ENCODE data around the gene ANO8.

ANO8 gene

GRCh38 chr19:17328517-17329365, 5.9 kb downstream of the ANO8 start:
- no peak for DNase-seq

DNA sequence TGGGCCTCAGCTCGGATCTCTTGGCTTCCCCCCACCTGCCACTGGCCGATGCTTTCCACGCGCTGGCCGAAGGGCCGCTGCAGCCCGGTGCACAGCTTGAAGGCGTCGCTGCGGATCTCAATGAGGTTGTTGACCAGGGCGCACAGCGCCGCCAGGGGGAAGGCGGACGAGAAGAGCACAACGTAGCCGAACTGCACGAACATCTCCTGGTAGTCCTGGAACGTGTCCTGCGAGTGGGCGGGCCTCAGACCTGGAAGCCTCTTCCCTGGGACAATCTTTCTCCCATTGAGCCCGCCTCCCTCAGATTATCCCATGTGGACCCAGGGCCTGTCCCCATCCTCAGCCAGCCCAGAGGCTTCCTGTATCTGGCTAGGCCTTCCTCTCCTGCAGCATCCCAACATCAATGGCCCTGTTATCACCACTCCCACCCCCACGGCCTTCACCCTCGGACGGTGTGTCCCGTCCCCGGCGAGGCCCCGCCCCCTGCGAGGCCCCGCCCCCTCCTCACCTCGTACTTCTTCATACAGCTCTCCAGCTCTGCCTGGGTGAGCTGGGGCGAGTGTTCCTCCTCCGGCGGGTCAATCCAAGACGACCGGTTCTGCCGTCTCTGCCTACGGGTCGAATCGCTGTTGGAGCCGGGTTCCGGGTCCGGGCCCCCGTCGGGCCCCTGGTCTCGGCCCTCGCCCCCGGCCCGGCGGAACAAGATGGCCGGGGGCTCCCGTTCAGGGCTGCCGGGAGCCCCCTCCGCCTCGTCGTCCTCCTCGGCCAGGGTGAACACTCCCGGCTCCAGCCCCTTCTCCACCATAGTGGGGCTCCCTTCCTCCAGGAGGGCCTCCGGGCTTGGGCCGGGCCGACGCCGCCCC, 6.8 kb downstream of the ANO8 start:
- no peak for DNase-seq

DNA sequence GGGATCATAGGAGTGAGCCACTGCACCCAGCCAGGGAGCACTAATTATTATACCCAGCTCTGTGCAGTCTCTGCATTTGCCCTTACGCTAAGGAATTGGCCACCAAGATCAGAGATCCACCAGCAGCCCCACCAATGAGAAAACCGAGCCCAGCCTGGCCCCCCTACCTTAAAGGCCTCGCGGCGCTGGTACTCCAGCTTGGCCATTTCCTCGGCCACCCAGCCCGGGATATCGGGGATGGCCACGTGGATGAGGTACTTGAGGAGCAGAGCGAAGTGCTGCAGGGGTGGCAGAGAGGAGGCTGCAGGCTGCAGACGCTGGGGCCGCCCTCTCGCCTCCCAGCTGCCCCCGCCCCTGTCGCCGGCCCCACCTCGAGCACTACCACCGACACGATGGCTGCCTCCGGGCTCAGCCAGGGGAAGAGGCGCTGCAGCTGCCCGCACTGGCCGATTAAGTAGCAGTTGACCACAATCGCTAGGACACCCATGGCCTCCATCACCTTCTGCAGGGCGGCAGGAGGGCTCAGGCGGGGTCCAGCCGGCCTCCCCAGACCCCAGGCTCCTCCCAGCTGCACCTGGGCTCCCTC, 7.5 kb downstream of the ANO8 start:
- no peak for DNase-seq

GRCh38 chr19:17326595-17326966, 8.1 kb downstream of the ANO8 start:
- DNase-seq, result no peak

DNA sequence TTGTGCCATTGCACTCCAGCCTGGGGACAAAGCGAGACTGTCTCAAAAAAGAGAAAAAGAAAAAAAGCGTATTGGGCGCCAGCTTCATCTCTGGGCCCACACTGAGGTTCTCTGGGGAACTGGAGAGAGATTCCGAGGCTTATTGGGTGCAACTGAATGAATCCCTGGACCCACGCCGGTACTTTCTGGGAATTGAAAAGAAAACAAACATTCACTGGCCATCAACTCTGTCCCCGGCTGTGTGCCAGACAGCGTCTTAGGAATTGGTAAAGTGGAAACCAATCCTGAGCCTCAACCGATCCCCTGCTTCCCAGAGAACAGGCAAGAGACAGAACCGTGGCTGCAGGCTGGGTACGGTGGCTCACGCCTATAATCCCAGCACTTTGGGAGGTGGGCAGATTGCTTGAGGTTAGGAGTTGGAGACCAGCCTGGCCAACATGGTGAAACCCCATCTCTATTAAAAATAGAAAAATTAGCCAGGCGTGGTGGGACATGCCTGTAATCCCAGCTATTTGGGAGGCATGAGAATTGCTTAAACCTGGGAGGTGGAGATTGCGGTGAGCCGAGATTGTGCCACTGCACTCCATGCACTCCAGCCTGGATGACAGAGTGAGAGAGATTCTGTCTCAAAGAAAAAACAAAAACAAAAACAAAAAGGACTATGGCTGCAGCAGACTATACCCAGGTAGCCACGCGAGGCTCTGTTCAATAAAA, 8.6 kb downstream of the ANO8 start:
- no peak for DNase-seq

DNA sequence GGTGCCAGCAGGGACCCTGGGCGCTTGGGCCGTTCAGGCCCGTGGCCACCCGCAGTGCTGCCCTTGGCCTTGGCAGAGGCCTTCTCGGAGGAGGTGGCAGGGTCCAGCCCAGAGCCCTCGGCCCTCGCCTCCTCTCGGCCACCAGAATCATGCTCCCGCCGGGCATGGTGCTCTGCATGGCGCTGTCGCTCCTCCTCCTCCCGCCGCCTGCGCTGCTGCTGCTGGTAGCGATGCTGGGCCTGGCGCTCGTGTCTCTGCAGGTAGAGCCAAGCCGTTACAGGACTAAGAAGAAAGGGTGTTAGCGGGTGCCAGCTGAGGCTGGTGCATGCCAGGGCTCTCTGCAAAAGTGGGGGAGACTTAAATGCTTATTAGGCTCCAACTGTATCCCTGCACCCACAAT, 9.5 kb downstream of the ANO8 start:
- DNase-seq, result no peak

DNA sequence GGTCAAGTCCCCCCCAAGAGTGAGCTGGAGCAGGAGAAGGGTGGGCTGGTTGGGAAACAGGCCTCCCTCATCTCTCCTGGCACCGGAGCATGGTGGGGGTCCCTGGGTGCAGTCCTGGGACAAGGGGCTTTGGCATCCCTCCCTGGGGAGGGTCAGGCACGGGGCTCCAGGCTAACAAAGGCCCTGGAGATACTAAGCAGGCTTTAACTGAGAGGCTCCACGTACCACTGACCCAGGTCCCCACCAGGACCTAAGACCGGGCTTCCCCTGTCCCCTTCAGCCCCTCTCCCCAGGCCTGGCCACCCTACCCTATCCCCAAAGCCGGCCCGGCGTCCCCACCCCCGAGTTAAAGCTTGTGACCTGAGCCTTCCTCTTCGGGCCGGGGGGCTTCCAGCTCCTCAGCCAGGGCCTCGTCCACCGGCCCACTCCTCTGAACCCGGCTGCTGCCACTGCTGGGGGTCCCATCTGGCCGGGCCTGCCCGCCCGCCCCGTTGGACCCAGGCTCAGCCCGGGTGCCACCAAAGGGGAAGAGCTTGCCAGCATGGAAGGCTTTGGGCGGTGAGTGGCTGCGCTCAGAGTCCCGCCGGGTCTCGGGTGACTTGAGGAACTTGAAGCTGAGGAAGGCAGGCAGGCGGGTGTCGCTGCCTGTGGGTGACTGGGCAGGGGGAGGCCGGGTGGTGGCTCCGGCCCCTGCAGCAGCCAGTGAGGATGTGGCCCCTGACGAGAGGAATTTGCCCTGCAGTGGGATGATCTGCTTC, 10.1 kb downstream of the ANO8 start:
- DNase-seq, result no peak

DNA sequence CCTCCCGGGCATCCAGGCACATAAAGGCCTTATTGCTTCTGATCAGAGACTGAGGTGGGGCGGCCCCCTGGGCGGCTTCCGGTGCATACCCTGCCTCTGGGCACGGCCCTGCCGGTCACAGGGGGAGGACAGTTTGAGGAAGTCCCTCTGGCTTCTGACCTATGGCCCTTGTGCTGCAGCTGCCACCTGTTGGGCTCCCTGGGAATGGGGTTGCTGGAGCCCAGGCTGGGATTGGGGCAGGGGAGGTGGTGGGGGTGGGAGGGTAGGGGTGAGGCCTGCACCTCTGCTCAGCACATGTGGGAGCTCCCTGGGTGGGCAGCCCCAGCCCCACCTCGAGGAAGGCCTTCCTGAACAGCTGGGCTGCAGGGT, 10.7 kb downstream of the ANO8 start:
- DNase-seq, result no peak

DNA sequence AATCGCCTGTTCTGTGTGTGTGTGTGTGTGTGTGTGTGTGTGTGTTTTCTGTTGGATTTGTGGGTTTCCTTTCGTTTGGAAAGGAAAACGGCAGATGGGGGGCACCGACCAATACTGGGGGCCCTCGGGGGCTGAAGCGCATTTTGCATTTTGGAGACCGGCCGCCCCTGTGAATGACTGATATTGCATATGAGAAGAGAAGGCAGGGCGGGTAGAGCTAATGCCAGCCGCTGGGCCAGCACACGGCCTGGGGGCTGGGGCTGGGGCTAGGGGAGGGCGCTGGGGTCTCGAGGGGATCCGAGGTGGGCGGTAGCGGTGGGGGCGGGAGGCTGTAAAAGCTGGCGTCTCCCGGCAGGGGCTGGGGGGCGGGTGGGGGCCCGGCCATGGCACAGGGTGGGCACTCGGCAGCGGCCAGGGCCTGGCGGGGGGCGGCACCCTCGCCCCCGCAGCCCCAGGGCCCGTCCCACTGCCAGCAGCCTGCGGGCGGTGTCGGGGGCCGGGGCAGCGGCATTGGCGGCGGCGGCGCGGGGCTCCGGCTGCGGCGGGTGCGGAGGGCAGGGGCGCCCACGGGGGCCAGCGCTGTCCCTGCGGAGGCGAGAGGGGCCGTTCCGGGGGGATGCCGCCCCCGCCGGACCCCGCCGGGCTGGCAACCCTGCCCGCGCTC, 11.2 kb downstream of the ANO8 start:
- no peak for DNase-seq

- DNase-seq, result no peak
Measured at GRCh38 chr19:17322854-17323253, 11.8 kb downstream of the ANO8 start.

DNA sequence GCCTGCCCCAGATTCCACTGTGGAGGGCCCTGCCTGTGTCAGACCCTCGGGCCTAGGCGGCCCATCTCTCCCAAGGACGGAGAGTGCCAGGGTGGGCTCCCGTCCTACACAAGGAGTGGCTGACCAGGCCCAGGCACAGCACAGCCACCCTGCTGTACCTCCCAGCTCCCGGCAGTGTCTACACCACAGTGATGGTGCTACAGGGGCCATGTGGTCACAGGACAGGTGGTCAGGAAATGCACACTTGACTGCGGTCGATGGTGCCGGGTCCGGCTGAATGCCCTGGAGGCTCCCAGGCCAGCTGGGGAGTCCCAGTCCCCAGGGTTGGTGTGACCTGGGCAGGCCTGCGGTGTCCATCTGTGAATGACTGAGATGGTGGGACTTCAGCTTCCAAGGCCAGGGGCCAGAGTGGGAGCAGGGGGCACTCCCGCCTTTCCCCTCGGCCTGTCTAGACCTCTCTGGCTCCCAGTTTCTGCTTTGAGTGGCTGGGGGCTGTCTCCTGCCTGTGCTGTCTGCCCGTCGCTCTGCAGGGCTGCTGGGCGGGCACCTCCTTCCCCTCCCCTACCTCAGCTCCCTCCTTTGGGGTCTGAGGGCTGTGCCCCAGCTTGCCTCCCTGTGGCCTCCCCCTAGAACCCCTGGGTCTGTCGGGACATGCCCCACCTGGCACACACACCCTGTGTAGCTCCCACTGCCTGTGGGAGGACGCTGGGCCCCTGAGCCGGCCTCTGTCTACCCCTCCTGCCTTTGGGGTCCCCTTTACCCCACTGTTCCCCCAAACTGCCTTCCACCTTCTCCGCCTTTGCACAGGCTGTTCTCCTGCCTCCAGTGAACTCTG, 12.8 kb downstream of the ANO8 start:
- no peak for DNase-seq

DNA sequence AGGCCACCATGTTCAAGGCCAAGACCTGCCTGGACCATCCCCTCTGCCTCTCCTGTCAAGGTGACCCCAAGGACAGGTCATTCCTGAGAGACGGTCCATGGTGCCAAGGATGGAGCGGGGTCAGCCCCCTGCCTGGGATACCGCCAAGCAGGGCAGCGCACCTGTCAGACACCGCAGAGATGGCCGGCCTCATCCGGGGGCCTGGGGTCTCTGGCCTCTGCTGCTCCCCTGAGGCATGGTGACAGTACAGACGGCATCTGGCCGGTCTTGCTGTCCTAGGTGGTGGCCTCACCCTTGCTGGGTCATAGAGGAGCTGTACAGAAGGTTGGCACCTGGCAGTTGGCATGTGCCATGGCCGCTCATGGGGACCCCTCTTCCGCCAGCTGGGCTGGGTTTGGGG, 14.2 kb downstream of the ANO8 start:
- DNase-seq, result no peak

DNA sequence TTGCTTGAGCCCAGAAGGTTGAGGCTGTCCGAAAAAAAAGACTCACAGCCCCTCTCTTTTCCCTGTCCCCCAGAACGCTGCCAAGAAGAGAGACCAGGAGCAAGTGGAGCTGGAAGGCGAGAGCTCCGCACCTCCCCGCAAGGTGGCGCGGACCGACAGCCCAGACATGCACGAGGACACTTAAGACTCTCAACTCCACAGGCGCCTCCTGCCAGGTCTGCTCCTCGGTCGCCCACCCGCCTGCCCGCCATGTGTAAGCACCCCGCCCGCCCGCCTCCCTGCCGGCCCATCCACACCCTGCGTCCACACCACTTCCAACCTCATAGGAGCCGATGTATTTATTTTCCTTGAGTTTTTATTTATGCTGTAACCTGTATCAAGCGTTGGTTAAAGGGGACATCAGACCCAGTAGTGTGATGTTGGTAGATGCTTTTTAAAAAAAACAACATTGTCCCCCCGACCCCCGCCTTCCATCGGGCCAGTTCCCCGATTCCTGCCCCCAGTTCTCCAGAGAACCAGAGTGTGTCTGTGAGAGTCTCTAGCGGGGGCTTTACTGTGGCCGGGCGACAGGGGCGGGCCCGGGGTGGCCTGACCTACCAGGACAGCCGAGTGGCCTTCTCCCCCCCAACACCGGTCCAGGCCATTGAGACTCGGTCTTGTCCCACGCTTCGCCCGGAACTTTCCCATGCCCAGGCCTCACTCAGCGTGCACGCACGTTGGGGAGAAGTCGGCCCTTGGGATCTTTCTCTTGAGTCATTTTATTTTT, 15.0 kb downstream of the ANO8 start:
- DNase-seq, result no peak

GRCh38 chr19:17318966-17319365, 15.7 kb downstream of the ANO8 start:
- no peak for DNase-seq

DNA sequence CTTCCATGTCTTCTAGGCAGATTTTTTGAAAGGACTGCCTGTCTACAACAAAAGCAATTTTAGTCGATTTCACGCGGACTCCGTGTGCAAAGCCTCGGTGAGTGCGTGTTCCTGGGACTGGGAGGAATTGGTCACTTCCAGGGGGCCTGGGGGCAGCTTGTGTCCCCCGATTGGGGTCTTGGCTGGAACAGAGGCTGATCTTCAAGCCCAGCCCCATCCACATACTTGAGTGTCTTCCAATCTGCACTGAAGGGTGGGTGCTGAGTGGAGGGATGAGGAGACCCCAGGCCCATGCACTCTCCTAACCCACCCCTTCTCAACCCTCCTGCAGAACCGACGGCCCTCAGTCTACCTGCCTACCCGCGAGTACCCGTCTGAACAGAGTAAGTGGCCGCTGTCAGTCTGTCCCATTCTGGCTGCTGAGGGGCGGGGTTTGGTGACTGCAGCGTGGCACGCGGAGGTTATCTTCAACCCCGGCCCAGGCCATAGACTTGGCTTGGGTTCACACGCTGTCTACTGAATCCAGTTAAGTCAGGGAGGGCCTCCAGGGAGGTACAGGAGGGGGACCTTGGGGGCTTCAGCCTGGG, 20.6 kb downstream of the ANO8 start:
- DNase-seq, result no peak

- DNase-seq, result no peak
Measured at GRCh38 chr19:17312189-17313113, 22.2 kb downstream of the ANO8 start.

- DNase-seq, result no peak
Measured at GRCh38 chr19:17311455-17312188, 23.0 kb downstream of the ANO8 start.

- DNase-seq, result no peak
Measured at GRCh38 chr19:17309965-17310461, 24.6 kb downstream of the ANO8 start.

Data from NCI-H187 (cell line).